HG03095 (cell line): ENCODE data around the gene SUSD5.
"Not testable (repeated sequence)": the region's sequence is repeated elsewhere in the genome, so short reads cannot be mapped to it uniquely, and the experiment has no call there.

Experiments
- ATAC-seq: cut with Tn5 transposase; IDR thresholded peaks from one replicate; pipeline ENCODE4 v1.9.1; 2021; ENCODE audit warnings: moderate library complexity; ENCODE audit not compliant: unreplicated experiment

SUSD5 gene

DNA sequence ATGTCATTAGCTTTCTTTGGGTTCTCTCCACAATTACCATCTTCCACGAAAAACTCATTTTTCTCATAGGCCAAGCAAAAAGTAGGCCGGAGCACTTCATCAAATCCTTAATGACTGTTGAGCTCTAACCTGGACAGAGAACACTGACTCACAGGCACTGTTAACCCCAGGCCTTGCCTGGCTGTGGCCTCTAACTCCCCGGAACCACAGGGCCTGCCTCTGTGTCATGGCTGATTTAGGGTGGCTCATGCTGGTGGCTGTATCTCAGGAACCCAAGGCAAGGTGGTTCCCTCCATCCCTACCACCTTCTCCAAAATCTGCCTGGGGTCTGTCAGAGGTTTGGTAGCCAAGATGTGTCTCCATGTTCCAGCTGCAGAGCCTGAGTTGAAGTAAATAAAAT lies 101.1 kb downstream of the SUSD5 start:
- ATAC-seq: no peak

DNA sequence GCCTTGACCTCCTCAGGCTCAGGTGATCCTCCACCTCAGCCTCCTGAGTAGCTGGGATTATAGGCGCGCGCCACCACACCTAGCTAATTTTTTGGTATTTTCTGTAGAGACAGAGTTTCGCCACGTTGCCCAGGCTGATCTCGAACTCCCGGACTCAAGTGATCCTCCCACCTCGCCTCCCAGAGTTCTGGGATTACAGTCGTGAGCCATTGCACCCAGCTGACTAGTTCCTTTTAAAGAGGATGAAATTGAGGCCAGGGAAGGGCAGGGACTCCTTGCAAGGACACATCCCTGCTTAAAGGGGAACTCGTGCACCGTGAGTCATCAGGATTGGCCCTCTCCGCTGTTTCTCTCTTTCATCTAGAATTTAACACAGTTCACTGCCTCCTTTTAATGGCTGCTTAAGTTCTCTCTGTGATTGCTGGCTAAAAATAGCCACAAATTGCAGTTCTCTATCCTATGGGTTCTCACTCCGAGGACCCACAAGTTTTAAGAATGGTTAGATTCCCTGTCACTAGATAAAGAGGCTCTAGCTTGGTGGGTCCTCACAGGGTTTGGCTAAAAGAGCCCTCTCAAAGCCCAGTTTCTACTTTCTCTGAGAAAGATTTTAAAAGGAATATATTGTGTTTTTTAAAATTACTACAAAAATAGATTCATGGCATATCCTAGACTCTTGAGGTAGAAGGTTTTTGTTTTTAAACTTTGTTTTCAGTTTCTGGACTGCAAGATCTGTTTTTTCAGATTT lies 103.4 kb downstream of the SUSD5 start:
- no peak for ATAC-seq

- ATAC-seq: no peak
These were observed 104.0 kb downstream of the SUSD5 start for GRCh38 chr3:33114622-33115023.

DNA sequence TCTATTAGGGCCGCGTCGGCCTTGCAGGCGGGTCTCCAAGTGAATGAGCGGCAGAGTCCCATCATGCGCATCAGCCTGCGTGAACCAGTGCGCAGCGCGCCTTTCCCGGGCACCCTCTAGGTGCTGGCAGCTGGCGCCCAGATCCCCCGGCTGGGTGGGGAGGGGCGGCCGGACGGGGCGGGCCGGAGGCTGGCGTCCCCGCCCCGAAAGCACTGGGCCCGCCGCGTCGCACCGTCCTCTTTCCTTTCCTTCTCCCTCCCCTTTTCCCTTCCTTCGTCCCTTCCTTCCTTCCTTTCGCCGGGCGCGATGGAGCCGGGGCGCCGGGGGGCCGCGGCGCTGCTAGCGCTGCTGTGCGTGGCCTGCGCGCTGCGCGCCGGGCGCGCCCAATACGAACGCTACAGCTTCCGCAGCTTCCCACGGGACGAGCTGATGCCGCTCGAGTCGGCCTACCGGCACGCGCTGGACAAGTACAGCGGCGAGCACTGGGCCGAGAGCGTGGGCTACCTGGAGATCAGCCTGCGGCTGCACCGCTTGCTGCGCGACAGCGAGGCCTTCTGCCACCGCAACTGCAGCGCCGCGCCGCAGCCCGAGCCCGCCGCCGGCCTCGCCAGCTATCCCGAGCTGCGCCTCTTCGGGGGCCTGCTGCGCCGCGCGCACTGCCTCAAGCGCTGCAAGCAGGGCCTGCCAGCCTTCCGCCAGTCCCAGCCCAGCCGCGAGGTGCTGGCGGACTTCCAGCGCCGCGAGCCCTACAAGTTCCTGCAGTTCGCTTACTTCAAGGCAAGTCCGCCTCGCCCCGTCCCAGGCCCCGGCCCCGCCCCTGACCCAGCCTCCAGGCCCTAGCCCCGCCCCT lies 104.6 kb downstream of the SUSD5 start, which contains the start of gene CRTAP:
TSS of gene CRTAP (plus strand) at position 243 of the 850 bp plus-strand sequence. CDS start at position 307, 64 bp downstream.
- ATAC-seq: peak; percentile 76

DNA sequence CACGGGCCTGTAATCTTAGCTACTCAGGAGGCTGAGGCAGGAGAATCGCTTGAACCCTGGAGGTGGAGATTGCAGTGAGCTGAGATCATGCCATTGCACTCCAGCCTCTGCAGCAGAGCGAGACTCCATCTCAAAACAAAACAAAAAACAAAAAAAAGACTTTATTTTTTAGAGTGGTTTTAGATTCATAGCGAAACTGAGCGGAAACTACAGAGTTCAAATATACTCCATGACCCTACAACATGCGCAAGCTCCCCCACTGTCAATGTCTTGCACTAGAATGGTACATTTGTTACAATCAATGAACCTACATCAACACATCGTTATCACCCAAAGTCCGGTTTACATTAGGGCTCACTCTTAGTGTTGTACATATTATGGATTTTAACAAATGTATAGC lies 107.0 kb downstream of the SUSD5 start:
- ATAC-seq: peak; percentile 41

GRCh38 chr3:33106854-33107253 lies 111.8 kb downstream of the SUSD5 start:
- not testable (repeated sequence) for ATAC-seq

DNA sequence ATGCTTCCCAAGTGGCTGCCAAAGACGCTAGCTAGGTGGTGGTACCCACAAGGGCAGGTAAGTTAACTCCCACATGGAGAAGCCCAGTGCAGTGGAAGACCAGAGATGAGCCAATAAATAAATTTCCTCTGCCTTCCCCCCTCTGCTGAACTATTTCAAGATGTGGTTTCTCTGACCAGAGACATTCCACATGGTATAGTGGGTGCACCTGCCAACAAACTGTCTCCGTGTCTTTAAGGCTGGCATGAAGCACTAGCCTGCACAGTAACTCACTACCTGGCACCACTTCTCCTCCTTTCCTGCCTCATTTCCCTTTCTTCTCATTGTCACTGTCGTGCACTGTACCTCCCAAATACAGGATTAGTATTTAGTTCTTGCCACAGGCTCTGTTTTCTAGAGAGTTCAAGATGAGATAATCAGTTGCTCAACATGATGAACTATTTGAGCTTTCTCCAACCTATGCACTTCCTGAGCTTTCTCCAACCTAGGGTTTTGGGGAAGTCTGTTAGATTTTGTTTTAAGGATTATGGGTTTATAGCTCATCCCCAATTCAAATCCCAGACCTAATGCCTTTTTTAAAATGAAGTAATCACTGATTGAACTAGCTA lies 113.2 kb downstream of the SUSD5 start:
- ATAC-seq: no peak

GRCh38 chr3:33104803-33105202 lies 113.8 kb downstream of the SUSD5 start:
- ATAC-seq: no peak

DNA sequence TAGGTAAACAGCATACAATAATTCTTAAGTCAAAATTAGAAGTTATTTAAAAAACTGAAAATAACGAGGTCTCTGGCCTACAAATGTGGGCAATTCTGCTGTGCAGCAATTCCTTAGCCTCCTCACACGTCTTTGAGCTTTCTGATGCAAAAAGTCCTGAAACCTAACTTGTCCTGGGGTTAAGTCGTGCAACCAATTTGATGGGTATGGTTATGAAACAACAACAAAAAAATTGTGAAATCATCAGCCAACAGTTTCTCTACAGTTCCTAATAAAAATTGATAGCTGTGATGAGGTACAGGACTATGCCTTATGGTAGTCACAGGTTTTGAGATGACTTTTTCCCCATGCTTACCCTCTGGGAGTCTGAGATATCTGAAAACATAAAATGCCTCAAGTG lies 115.1 kb downstream of the SUSD5 start:
- no peak for ATAC-seq

GRCh38 chr3:33103034-33103433 lies 115.6 kb downstream of the SUSD5 start:
- ATAC-seq: no peak

GRCh38 chr3:33100229-33100628 lies 118.4 kb downstream of the SUSD5 start:
- ATAC-seq: no peak
